Measurements from ENCODE around the gene C4orf36.

Gene C4orf36

GRCh38 chr4:86853209-86853608, 39.0 kb downstream of the C4orf36 start:
- no peak for DNase-seq

GRCh38 chr4:86848732-86849619, 43.2 kb downstream of the C4orf36 start, which contains the start of gene SLC10A6:
SLC10A6 (minus strand) TSS chr4:86849384; CDS start chr4:86849115, 269 bp downstream.
- no peak for DNase-seq

- DNase-seq, result no peak
These were observed 44.1 kb downstream of the C4orf36 start for GRCh38 chr4:86848136-86848535.

- DNase-seq, result no peak
These were observed 44.7 kb downstream of the C4orf36 start for GRCh38 chr4:86847571-86847970.

- DNase-seq, result no peak
These were observed 45.3 kb downstream of the C4orf36 start for GRCh38 chr4:86846921-86847320.

GRCh38 chr4:86845593-86845992, 46.6 kb downstream of the C4orf36 start:
- no peak for DNase-seq

- no peak for DNase-seq
These were observed 50.9 kb downstream of the C4orf36 start for GRCh38 chr4:86841309-86841708.

GRCh38 chr4:86840858-86841257, 51.4 kb downstream of the C4orf36 start:
- DNase-seq, result no peak

GRCh38 chr4:86837691-86838503, 54.3 kb downstream of the C4orf36 start:
- DNase-seq, result no peak

GRCh38 chr4:86835677-86836076, 56.5 kb downstream of the C4orf36 start:
- no peak for DNase-seq

- no peak for DNase-seq
These were observed 57.3 kb downstream of the C4orf36 start for GRCh38 chr4:86834901-86835300.

- DNase-seq, result no peak
These were observed 58.6 kb downstream of the C4orf36 start for GRCh38 chr4:86833615-86834014.

- no peak for DNase-seq
These were observed 60.7 kb downstream of the C4orf36 start for GRCh38 chr4:86831262-86832130.
